Upper lobe of left lung (tissue), 4 donors: ENCODE results near the gene KCNG1.

ENCODE experiments used
- EP300 ChIP-seq, 4 donors: sonication (generic); formaldehyde crosslinking; IDR thresholded peaks; one replicate each; pipeline ENCODE4 v1.5.1; 2017; ENCODE audit warnings: antibody characterized with exemption in 4 of 4, control low read depth in 2 of 4
- POLR2A ChIP-seq, 4 donors: fragments of 450-650 bp; IDR thresholded peaks; one replicate each; pipeline ENCODE4 v1.5.1; 2016 to 2017; ENCODE audit warnings: antibody characterized with exemption in 4 of 4, mild to moderate bottlenecking in 2 of 4
- POLR2AphosphoS5 ChIP-seq, 2 donors: sonication (generic); formaldehyde crosslinking; IDR thresholded peaks; one replicate each; pipeline ENCODE4 v1.5.1; 2017; ENCODE audit warnings: antibody characterized with exemption in 2 of 2
- TF ChIP-seq, protein P1 (sequence below), 6 experiments: fragments of 450-650 bp in 4 of 6; fragments of 200-600 bp in 2 of 6; sonication (generic) in 2 of 6; IDR thresholded peaks; one replicate each; pipeline ENCODE4 v1.5.1; 2016 to 2019; ENCODE audit warnings: antibody characterized with exemption in 6 of 6

DNA sequence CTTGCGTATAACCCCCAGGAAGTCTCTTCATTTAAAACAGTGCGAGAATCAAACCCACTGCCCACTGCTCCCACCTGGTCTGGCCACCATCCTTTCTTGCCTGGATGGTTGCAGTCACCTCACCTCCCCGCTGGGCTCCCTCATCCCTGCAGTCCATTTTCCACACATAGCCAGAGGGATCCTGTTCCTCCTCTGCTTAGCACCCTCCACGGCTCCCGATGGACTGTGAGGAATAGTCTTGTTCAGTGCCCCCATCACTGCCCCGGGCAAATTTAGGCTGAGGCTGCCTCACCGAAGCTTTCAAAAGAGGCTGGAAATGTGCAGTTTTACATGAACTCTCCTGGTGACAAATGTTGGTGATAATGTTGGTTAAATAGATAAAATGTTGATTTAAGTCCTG, 17.7 kb downstream of the KCNG1 start:
- TF ChIP-seq, protein P1, sequence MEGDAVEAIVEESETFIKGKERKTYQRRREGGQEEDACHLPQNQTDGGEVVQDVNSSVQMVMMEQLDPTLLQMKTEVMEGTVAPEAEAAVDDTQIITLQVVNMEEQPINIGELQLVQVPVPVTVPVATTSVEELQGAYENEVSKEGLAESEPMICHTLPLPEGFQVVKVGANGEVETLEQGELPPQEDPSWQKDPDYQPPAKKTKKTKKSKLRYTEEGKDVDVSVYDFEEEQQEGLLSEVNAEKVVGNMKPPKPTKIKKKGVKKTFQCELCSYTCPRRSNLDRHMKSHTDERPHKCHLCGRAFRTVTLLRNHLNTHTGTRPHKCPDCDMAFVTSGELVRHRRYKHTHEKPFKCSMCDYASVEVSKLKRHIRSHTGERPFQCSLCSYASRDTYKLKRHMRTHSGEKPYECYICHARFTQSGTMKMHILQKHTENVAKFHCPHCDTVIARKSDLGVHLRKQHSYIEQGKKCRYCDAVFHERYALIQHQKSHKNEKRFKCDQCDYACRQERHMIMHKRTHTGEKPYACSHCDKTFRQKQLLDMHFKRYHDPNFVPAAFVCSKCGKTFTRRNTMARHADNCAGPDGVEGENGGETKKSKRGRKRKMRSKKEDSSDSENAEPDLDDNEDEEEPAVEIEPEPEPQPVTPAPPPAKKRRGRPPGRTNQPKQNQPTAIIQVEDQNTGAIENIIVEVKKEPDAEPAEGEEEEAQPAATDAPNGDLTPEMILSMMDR (IDR thresholded peaks at IDR 0.05): no peak
- TF ChIP-seq POLR2A (IDR thresholded peaks at IDR 0.05) (no peak), POLR2AphosphoS5 (IDR thresholded peaks at IDR 0.05) (no peak), EP300 (IDR thresholded peaks at IDR 0.05) (no peak)
